AG10803 (cell line): ENCODE data around the gene NOVA1.
A peak's percentile ranks its signal among the peaks of the same experiment; 100 is the strongest.

Experiments
- DNase-seq: peaks from one replicate; pipeline ENCODE4 v3.0.0; 2010; ENCODE audit warnings: low read depth
- H3K4me3 ChIP-seq: 2 replicates; pipeline ENCODE4 v1.5.1; 2011; ENCODE audit warnings: mild to moderate bottlenecking, low read length, control low read depth
- CTCF ChIP-seq: conservative IDR thresholded peaks from 2 replicates; pipeline ENCODE4 v1.5.1; 2011; ENCODE audit warnings: mild to moderate bottlenecking, low read length, control low read depth, inconsistent platforms

The NOVA1 gene

DNA sequence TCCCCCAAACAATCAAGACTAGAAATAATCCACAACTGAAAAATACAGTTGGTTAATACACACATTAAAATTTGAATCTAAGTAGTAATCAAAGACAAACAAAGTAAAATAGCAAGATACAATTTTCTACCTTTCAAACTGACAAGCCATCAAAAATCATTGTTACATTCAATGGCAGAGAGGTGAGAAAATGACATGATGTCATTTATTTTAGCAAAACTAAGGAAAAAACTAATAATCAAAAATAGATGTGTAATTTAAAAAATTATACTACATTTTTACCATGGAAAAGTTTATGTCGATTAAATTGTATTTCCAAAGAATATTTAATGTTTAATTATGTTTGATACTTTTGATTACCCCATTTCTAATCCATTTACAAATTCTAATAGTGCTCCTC is 59.7 kb downstream of the NOVA1 start:
- H3K4me3 ChIP-seq: no peak overlapping the region
- TF ChIP-seq CTCF: no peak
- no peak for DNase-seq

DNA sequence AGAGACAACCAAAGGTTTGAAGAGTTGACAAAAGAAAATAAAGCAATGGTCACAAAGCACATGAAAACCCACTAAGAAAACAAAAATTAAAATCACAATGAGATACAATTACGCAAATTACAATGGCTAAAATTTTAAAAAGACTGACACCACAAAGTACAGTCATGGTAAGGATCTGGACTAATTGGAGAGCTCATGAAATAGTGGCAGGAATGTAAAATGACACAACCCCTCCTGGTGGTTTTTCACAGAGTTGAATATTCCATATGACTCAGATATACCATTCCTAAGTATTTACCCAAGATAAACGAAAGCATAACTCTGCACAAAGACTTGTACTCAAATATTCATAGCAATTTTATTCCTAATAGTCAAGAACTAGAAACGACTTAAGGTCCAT is 65.9 kb downstream of the NOVA1 start:
- H3K4me3 ChIP-seq: no peak overlapping the region
- peak; percentile 49 for DNase-seq
- TF ChIP-seq CTCF: peak; percentile 41

DNA sequence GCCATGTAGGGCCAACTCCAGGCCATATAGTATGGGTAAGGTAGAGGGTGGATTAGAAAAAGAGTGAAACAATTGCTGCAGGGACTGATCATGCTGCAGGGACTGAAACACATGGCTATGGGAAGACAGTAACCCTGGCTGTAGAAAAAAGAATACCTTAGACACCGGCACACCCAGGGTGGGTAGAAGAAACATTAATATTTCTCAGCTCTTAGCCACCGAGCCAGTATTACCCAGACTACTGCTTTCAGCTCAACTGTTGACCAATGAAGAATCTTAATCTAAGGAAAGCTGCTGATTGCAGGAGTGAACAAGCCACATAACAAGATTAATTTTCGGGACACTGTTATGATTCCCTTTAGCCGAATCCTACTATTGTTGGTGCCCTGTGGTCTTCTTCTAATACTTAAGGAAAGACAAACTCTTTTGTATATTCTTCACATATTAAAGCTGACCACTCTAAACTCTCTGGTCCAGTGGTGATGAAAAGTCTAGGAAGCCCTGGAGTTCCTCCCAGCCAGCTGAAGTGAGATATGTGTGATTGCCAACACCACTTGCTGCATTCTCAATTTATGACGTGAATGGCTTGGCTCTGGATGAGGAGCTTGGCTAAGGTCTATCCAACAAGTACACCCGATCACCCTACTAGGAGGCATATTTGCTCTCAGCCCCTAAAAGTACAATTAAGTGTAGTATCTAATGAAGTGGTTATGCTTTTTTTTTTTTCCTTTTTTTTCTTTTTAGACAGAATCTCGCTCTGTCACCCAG is 69.2 kb downstream of the NOVA1 start:
- no peak for TF ChIP-seq CTCF
- peak; percentile 59 for DNase-seq
- no peak overlapping the region for H3K4me3 ChIP-seq

GRCh38 chr14:26527095-26527494 is 70.7 kb downstream of the NOVA1 start:
- DNase-seq: no peak

GRCh38 chr14:26526137-26526536 is 71.7 kb downstream of the NOVA1 start:
- no peak for TF ChIP-seq CTCF
- H3K4me3 ChIP-seq: no peak overlapping the region
- DNase-seq: peak; percentile 63

More at GRCh38 chr14:26527095-26527494, 70.7 kb downstream of the NOVA1 start:
- no peak for TF ChIP-seq CTCF
- H3K4me3 ChIP-seq: no peak overlapping the region

GRCh38 chr14:26525085-26525484 is 72.7 kb downstream of the NOVA1 start:
- H3K4me3 ChIP-seq: no peak overlapping the region
- no peak for TF ChIP-seq CTCF
- DNase-seq: peak; percentile 18

- TF ChIP-seq CTCF: no peak
- DNase-seq: peak; percentile 58
- H3K4me3 ChIP-seq: no peak overlapping the region
Measured at GRCh38 chr14:26522967-26523366, 74.9 kb downstream of the NOVA1 start.
